ENCODE data around the gene IPCEF1. TPM values are rescaled to one million over a fixed set of nuclear protein-coding genes. Genes with fewer than 3 reads are reported as not detected.
"Not testable (repeated sequence)": the region's sequence is repeated elsewhere in the genome, so short reads cannot be mapped to it uniquely, and the experiment has no call there.

IPCEF1 gene
- total RNA-seq, 2 experiments from 2014 or later = 10.5 to 14.2 TPM

DNA sequence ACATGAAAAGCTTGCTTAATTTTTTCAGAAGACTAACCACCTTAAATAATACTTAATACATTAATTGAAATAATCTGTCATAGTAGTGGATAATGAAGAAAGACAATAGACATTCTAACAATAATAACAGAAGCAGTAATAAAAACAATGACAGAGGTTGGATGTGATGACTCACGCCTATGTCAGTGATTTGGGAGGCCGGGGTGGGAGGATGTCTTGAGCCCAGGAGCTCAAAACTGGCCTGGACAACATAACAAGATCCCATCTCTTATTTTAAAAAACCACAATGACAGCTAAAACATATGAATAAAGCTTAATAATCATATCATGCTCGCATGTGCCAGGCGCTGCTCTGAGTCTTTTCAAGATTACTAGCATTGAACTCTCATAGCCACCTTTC is 105.5 kb downstream of the IPCEF1 start:
- POLR2A ChIA-PET = interaction anchor here (0.8 to 1.2 kb wide), 3 partner anchors 10 to 22 kb away, joined by 3 read pairs; no protein-coding TSS in a partner anchor
- Mint-ChIP-seq H3K4me1 (ENCODE audit: low read depth) (peaks cover 52% of the 10 kb centered on the region), H3K9me3 (peaks cover 19% of the 10 kb centered on the region), H3K36me3 (peaks cover 16% of the 10 kb centered on the region), H3K27me3 (no peaks in the 10 kb centered on the region), H3K27ac (no peak overlapping the region), H3K4me3 (no peak overlapping the region)
- intact Hi-C loops (cut with micrococcal nuclease) = loop anchor here (2.0 kb wide), 1 partner anchor 102 kb away; no protein-coding TSS in a partner anchor
- DNase-seq = no peak
- CTCF ChIA-PET = interaction anchor here (0.6 to 2.2 kb wide), 3 partner anchors 17 to 94 kb away, joined by 3 to 10 read pairs (median 3); no protein-coding TSS in a partner anchor

- Mint-ChIP-seq H3K4me1 (ENCODE audit: low read depth) (peaks cover 64% of the 10 kb centered on the region), H3K9me3 (peaks cover 6% of the 10 kb centered on the region), H3K27ac (peak overlapping the region; percentile 80), H3K36me3 (peaks cover 9% of the 10 kb centered on the region), H3K27me3 (no peaks in the 10 kb centered on the region), H3K4me3 (peak overlapping the region; percentile 61)
- POLR2A ChIA-PET = interaction anchor here (0.6 to 1.3 kb wide), 3 partner anchors 17 to 924 kb away, joined by 3 to 4 read pairs (median 3); no protein-coding TSS in a partner anchor
- DNase-seq = peak; percentile 56
- CTCF ChIA-PET = interaction anchor here (0.8 to 1.4 kb wide), 4 partner anchors 25 to 95 kb away, joined by 3 to 8 read pairs (median 3); no protein-coding TSS in a partner anchor
- intact Hi-C loops (cut with micrococcal nuclease) = loop anchor here (1.0 to 10.0 kb wide), 11 partner anchors 8 to 1267 kb away; partner anchors contain the start of genes FBXO5, SCAF8 and TFB1M
Measured at GRCh38 chr6:154249499-154250298, 106.9 kb downstream of the IPCEF1 start.

- ChIA-PET POLR2A (interaction anchor here (0.7 to 2.6 kb wide), 5 partner anchors 8 to 30 kb away, joined by 3 to 24 read pairs (median 4); no protein-coding TSS in a partner anchor), CTCF (interaction anchor here (0.6 to 2.2 kb wide), 10 partner anchors 8 to 1945 kb away, joined by 3 to 11 read pairs (median 3); no protein-coding TSS in a partner anchor)
- intact Hi-C loops (cut with micrococcal nuclease) = loop anchor here (1.0 to 10.0 kb wide), 8 partner anchors 8 to 1265 kb away; partner anchors contain the start of genes FBXO5, SCAF8 and TFB1M
Measured at GRCh38 chr6:154247119-154247861, 109.3 kb downstream of the IPCEF1 start.

GRCh38 chr6:154246723-154247118 is 109.9 kb downstream of the IPCEF1 start:
- peaks cover 80% of the 10 kb centered on the region for H3K4me1 Mint-ChIP-seq (ENCODE audit: low read depth)
- H3K27me3 Mint-ChIP-seq = no peaks in the 10 kb centered on the region
- H3K27ac Mint-ChIP-seq = peak overlapping the region; percentile 79
- no peaks in the 10 kb centered on the region for H3K9me3 Mint-ChIP-seq
- CTCF ChIA-PET = interaction anchor here (0.6 to 1.7 kb wide), 4 partner anchors 9 to 37 kb away, joined by 3 to 11 read pairs (median 3); no protein-coding TSS in a partner anchor
- peaks cover 16% of the 10 kb centered on the region for H3K36me3 Mint-ChIP-seq
- intact Hi-C loops (cut with micrococcal nuclease) = loop anchor here (1.0 to 10.0 kb wide), 8 partner anchors 7 to 1264 kb away; partner anchors contain the start of genes FBXO5, SCAF8 and TFB1M
- POLR2A ChIA-PET = interaction anchor here (0.6 to 2.6 kb wide), 5 partner anchors 8 to 879 kb away, joined by 3 to 24 read pairs (median 4); no protein-coding TSS in a partner anchor
- H3K4me3 Mint-ChIP-seq = peak overlapping the region; percentile 87
- no peak for DNase-seq

More at GRCh38 chr6:154247119-154247861, 109.3 kb downstream of the IPCEF1 start:
- H3K36me3 Mint-ChIP-seq = peaks cover 16% of the 10 kb centered on the region
- no peaks in the 10 kb centered on the region for H3K9me3 Mint-ChIP-seq
- peak overlapping the region; percentile 87 for H3K4me3 Mint-ChIP-seq
- peak; percentile 55 for DNase-seq
- no peaks in the 10 kb centered on the region for H3K27me3 Mint-ChIP-seq
- H3K4me1 Mint-ChIP-seq (ENCODE audit: low read depth) = peaks cover 80% of the 10 kb centered on the region
- H3K27ac Mint-ChIP-seq = peak overlapping the region; percentile 79

DNA sequence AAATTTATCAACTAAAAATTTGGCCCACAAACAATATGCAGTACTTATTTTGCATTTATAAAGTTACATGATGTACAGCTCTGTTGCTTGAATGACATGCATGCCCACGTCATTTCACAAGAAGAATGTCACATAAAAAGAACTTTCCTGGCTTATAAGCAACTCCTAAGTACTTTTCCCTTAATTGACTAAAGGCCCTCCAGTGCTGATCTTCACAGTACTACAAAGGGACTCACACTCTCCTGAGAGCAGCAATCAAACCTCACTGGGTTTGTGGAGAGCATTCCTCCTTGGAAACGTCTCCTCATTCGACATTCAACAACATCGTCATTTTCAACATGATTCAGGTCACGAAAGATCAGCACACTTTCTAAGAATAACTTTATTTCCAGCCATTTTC is 111.1 kb downstream of the IPCEF1 start:
- H3K4me3 Mint-ChIP-seq = peak overlapping the region; percentile 87
- DNase-seq = no peak
- peak overlapping the region; percentile 79 for H3K27ac Mint-ChIP-seq
- intact Hi-C loops (cut with micrococcal nuclease) = loop anchor here (5.0 to 10.0 kb wide), 4 partner anchors 487 to 1263 kb away; partner anchors contain the start of genes FBXO5, SCAF8 and TFB1M
- CTCF ChIA-PET = interaction anchor here (1.1 to 1.8 kb wide), 3 partner anchors 84 to 109 kb away, joined by 3 to 5 read pairs (median 5); no protein-coding TSS in a partner anchor
- POLR2A ChIA-PET = interaction anchor here (0.8 to 2.9 kb wide), 4 partner anchors 11 to 21 kb away, joined by 3 to 16 read pairs (median 8); no protein-coding TSS in a partner anchor
- H3K27me3 Mint-ChIP-seq = no peaks in the 10 kb centered on the region
- H3K4me1 Mint-ChIP-seq (ENCODE audit: low read depth) = peaks cover 75% of the 10 kb centered on the region
- H3K36me3 Mint-ChIP-seq = peaks cover 16% of the 10 kb centered on the region
- H3K9me3 Mint-ChIP-seq = no peaks in the 10 kb centered on the region

DNA sequence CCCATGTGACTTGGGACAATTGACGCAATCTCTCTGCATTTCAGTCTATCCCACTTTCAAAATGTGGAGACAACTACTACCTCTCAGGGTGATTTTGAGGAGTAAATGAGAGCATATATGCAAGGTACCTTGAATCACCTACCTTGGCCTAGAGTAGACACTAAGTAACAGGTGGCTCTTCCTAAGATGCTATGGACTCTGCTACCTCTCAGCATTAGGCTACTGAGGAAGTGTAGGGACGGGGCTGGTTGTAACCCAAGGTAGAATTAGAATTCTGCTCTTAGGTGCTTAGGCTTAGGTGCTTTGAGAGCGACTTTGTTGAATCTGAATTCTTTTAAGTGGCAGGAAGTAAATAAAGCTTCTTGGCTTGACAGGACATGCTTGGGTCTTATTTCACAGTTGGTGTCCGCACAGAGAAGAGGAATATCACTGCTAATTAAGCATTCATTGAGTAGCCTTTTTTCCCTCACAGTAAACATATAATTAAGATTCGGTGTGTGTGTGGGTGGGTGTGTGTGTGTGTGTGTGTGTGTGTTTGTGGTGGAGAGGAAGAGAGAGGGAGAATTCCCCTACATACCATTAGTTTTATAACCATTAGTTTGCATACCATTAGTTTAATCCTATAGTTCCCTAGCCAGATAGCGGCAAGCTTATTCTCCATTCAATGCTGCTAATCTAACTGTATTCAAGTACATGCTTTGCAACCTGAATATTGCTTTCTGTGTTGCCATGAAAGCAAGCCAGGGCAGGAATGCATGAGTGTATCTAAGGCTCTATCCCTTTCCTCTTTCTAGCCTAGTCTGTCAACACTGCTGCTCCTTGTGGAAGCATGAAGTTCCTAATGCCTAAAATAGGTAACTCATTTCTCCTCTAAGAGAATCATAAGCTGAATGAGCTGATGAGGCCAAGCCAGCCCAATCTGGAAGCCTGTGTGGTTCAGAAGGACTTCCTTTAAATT is 112.5 kb downstream of the IPCEF1 start:
- Mint-ChIP-seq H3K36me3 (peaks cover 16% of the 10 kb centered on the region), H3K4me1 (ENCODE audit: low read depth) (peaks cover 74% of the 10 kb centered on the region), H3K4me3 (peak overlapping the region; percentile 87), H3K27me3 (no peaks in the 10 kb centered on the region), H3K9me3 (no peaks in the 10 kb centered on the region), H3K27ac (peak overlapping the region; percentile 79)
- no peak for DNase-seq
- ChIA-PET CTCF (interaction anchor here (1.0 to 1.8 kb wide), 4 partner anchors 11 to 87 kb away, joined by 3 to 5 read pairs (median 4); no protein-coding TSS in a partner anchor), POLR2A (interaction anchor here (1.7 to 2.9 kb wide), 2 partner anchors 10 to 12 kb away, joined by 10 to 16 read pairs; no protein-coding TSS in a partner anchor)
- intact Hi-C loops (cut with micrococcal nuclease) = loop anchor here (5.0 to 10.0 kb wide), 3 partner anchors 363 to 1171 kb away; partner anchors contain the start of gene TFB1M

- Mint-ChIP-seq H3K27me3 (no peaks in the 10 kb centered on the region), H3K27ac (peak overlapping the region; percentile 79), H3K36me3 (peaks cover 16% of the 10 kb centered on the region), H3K4me3 (peak overlapping the region; percentile 15), H3K9me3 (no peaks in the 10 kb centered on the region), H3K4me1 (ENCODE audit: low read depth) (peaks cover 70% of the 10 kb centered on the region)
- intact Hi-C loops (cut with micrococcal nuclease) = loop anchor here (5.0 to 10.0 kb wide), 3 partner anchors 365 to 1172 kb away; partner anchors contain the start of gene TFB1M
- no peak for DNase-seq
- POLR2A ChIA-PET = interaction anchor here (2.5 kb wide), 1 partner anchor 13 kb away, joined by 7 read pairs; no protein-coding TSS in a partner anchor
- CTCF ChIA-PET = interaction anchor here (0.7 to 2.3 kb wide), 3 partner anchors 10 to 46 kb away, joined by 3 to 11 read pairs (median 9); no protein-coding TSS in a partner anchor
Measured at GRCh38 chr6:154242617-154243357, 113.8 kb downstream of the IPCEF1 start.

DNA sequence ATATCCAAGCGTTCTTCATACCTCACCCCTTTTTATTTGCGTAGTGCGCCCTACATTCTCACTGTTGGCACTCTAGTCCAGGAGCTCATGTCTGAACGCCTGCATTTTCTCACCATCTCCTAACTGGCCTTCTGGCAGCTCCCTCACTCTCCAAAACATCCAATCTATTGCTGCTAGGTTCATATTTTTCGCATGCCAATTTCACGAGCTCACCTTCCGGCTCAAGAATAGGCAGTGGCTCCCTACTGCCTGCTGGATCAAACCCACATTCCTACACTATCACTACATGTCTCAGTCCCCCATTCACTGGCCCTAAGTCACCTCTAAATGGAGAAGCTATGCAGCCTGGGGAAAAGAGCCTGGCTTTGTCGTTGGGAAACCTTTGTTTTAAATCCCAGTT is 115.0 kb downstream of the IPCEF1 start:
- H3K9me3 Mint-ChIP-seq = no peaks in the 10 kb centered on the region
- H3K27me3 Mint-ChIP-seq = no peaks in the 10 kb centered on the region
- ChIA-PET POLR2A (interaction anchor here (0.6 to 2.5 kb wide), 4 partner anchors 9 to 12 kb away, joined by 3 to 8 read pairs (median 5); no protein-coding TSS in a partner anchor), CTCF (interaction anchor here (0.7 to 2.3 kb wide), 5 partner anchors 9 to 45 kb away, joined by 3 to 11 read pairs (median 4); no protein-coding TSS in a partner anchor)
- no peak for DNase-seq
- peaks cover 74% of the 10 kb centered on the region for H3K4me1 Mint-ChIP-seq (ENCODE audit: low read depth)
- intact Hi-C loops (cut with micrococcal nuclease) = loop anchor here (1.0 to 10.0 kb wide), 5 partner anchors 9 to 1173 kb away; partner anchors contain the start of gene TFB1M
- H3K36me3 Mint-ChIP-seq = peaks cover 16% of the 10 kb centered on the region
- H3K27ac Mint-ChIP-seq = peak overlapping the region; percentile 87
- H3K4me3 Mint-ChIP-seq = peak overlapping the region; percentile 36

GRCh38 chr6:154241061-154241460 is 115.5 kb downstream of the IPCEF1 start:
- intact Hi-C loops (cut with micrococcal nuclease) = loop anchor here (1.0 to 10.0 kb wide), 5 partner anchors 9 to 1174 kb away; partner anchors contain the start of gene TFB1M
- DNase-seq = peak; percentile 46
- H3K4me3 Mint-ChIP-seq = peak overlapping the region; percentile 49
- not testable (repeated sequence) for H3K27me3 Mint-ChIP-seq, H3K9me3 Mint-ChIP-seq
- H3K4me1 Mint-ChIP-seq (ENCODE audit: low read depth) = peaks cover 80% of the 10 kb centered on the region
- H3K36me3 Mint-ChIP-seq = peaks cover 16% of the 10 kb centered on the region
- CTCF ChIA-PET = interaction anchor here (0.7 to 2.3 kb wide), 4 partner anchors 8 to 45 kb away, joined by 3 to 11 read pairs (median 6); no protein-coding TSS in a partner anchor
- H3K27ac Mint-ChIP-seq = peak overlapping the region; percentile 87
- POLR2A ChIA-PET = interaction anchor here (1.1 to 2.5 kb wide), 3 partner anchors 9 to 11 kb away, joined by 3 to 8 read pairs (median 7); no protein-coding TSS in a partner anchor

Measured in activated CD4-positive, alpha-beta memory T cell treated with anti-CD3 and anti-CD28 coated beads for 36 hours (primary cell).